Panc1 (cell line): ENCODE results near the gene PEX19. TPM values are rescaled to one million over a fixed set of nuclear protein-coding genes. Genes with fewer than 3 reads are reported as not detected.

Experiments used
- total RNA-seq: library from RNA; stranded (reverse); gene quantifications from one replicate; pipeline ENCODE4 v1.2.1, GENCODE V29; 2021; ENCODE audit not compliant: unreplicated experiment

The PEX19 gene
- total RNA-seq, 1 experiment from 2014 or later = 55.1 TPM

Other genes starting within 250 kb of the PEX19 start
- gene KCNJ10, start 215.0 kb downstream of the PEX19 start, total RNA-seq = 0.08 TPM
- not detected for gene KCNJ9, start 203.6 kb downstream of the PEX19 start, total RNA-seq
- 18.8 TPM for gene IGSF8, start 186.5 kb downstream of the PEX19 start, total RNA-seq
- gene ATP1A2, start 169.4 kb downstream of the PEX19 start, total RNA-seq = 0.15 TPM
- gene ATP1A4, start 133.5 kb downstream of the PEX19 start, total RNA-seq = not detected
- not detected for gene CASQ1, start 94.6 kb downstream of the PEX19 start, total RNA-seq
- gene PEA15, start 79.7 kb downstream of the PEX19 start, total RNA-seq = 94.3 TPM
- gene DCAF8, start 22.6 kb downstream of the PEX19 start, total RNA-seq = 127 TPM
- gene COPA, start 58.1 kb upstream of the PEX19 start, total RNA-seq = 118 TPM
- 93.7 TPM for gene NCSTN, start 58.2 kb upstream of the PEX19 start, total RNA-seq
- gene NHLH1, start 81.9 kb upstream of the PEX19 start, total RNA-seq = 0.18 TPM
- gene VANGL2, start 115.4 kb upstream of the PEX19 start, total RNA-seq = 0.10 TPM
- not detected for gene SLAMF6, start 238.1 kb upstream of the PEX19 start, total RNA-seq